Measurements from ENCODE around the gene TBCB. TPM values are rescaled to one million over a fixed set of nuclear protein-coding genes. Genes with fewer than 3 reads are reported as not detected.

The TBCB gene
- total RNA-seq, 1 experiment from 2014 or later = 158 TPM

GRCh38 chr19:36084231-36085009, 30.8 kb upstream of the TBCB start:
- Histone ChIP-seq H3K27me3 (replicated peaks; ENCODE audit: insufficient read depth, low read depth, low read length, poor library complexity) (no peaks in the 10 kb centered on the region), H3K9me3 (ENCODE audit: low read depth, low read length, poor library complexity, severe bottlenecking) (no peaks in the 10 kb centered on the region), H3K27ac (ENCODE audit: low read depth, low read length, poor library complexity, severe bottlenecking) (no peak overlapping the region), H3K4me3 (ENCODE audit: low read depth, low read length, poor library complexity, severe bottlenecking) (no peak overlapping the region), H3K4me1 (ENCODE audit: insufficient read depth, low read length, poor library complexity, severe bottlenecking) (no peaks in the 10 kb centered on the region), H3K36me3 (ENCODE audit: insufficient read depth, low read length, poor library complexity, severe bottlenecking) (peaks cover 68% of the 10 kb centered on the region)
- BruUV-seq (replicated peaks) = no TSS peak
- ChIA-PET CTCF (no interaction called here), POLR2A (ENCODE audit: low non-redundant PET) (no interaction called here)
- intact Hi-C loops (cut with micrococcal nuclease; ENCODE audit: unreplicated experiment) = no loop called here
- TF ChIP-seq CTCF (conservative IDR thresholded peaks at IDR 0.05; ENCODE audit: low read depth, low read length) = no peak
- no peak for TF ChIP-seq EZH2 (IDR thresholded peaks at IDR 0.05; ENCODE audit: borderline replicate concordance, low read depth, low read length, poor library complexity, severe bottlenecking)
- DNase-seq (ENCODE audit: low spot score) = no peak

DNA sequence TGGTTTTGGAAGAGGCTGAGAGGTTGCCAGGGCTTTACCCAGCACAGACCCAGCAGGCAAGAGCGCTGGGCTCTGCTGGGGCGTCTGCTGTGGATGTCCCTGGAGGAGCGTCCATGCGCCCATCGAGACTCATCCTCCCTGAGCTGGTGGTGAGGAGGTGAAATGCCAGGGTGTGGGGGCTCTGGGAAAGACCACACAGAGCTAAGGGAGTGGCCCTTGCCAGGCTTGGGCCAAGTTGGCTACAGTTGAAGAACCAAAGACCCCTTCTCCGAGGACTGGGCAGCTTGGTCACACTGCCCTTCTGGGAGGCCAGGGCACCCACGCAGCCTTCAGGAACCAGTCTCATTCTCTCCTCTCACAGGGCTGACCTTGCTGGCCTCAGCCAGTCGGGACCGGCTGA, 28.9 kb upstream of the TBCB start:
- Histone ChIP-seq H3K4me1 (ENCODE audit: insufficient read depth, low read length, poor library complexity, severe bottlenecking) (no peaks in the 10 kb centered on the region), H3K27ac (ENCODE audit: low read depth, low read length, poor library complexity, severe bottlenecking) (no peak overlapping the region), H3K36me3 (ENCODE audit: insufficient read depth, low read length, poor library complexity, severe bottlenecking) (peaks cover 79% of the 10 kb centered on the region), H3K4me3 (ENCODE audit: low read depth, low read length, poor library complexity, severe bottlenecking) (no peak overlapping the region), H3K9me3 (ENCODE audit: low read depth, low read length, poor library complexity, severe bottlenecking) (no peaks in the 10 kb centered on the region), H3K27me3 (replicated peaks; ENCODE audit: insufficient read depth, low read depth, low read length, poor library complexity) (no peaks in the 10 kb centered on the region)
- CTCF ChIA-PET = no interaction called here
- POLR2A ChIA-PET (ENCODE audit: low non-redundant PET) = no interaction called here
- no TSS peak for BruUV-seq (replicated peaks)
- no peak for DNase-seq (ENCODE audit: low spot score)
- TF ChIP-seq CTCF (conservative IDR thresholded peaks at IDR 0.05; ENCODE audit: low read depth, low read length) (no peak), EZH2 (IDR thresholded peaks at IDR 0.05; ENCODE audit: borderline replicate concordance, low read depth, low read length, poor library complexity, severe bottlenecking) (no peak)
- intact Hi-C loops (cut with micrococcal nuclease; ENCODE audit: unreplicated experiment) = no loop called here

DNA sequence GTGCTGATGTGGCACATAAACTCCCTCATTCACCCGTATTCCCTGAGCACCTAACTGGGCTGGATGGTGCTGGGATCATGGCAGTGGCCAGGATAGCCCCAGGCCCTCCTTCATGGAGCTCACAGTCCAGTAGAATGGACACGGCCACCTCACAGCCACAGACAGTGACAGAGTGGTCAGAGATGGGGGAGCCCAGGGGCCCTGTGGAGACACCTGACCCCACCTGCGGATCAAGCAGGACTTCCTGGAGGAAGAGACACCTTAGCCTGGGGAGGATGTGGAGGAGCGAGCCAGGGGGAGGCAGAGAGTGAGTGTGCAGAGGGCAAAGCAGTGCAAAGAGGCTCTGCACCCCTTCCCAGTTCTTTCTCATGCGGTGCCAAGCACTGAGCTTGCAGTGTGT, 25.4 kb upstream of the TBCB start:
- no peak for TF ChIP-seq EZH2 (IDR thresholded peaks at IDR 0.05; ENCODE audit: borderline replicate concordance, low read depth, low read length, poor library complexity, severe bottlenecking)
- TF ChIP-seq CTCF (conservative IDR thresholded peaks at IDR 0.05; ENCODE audit: low read depth, low read length) = no peak
- intact Hi-C loops (cut with micrococcal nuclease; ENCODE audit: unreplicated experiment) = no loop called here
- Histone ChIP-seq H3K4me3 (ENCODE audit: low read depth, low read length, poor library complexity, severe bottlenecking) (no peak overlapping the region), H3K4me1 (ENCODE audit: insufficient read depth, low read length, poor library complexity, severe bottlenecking) (no peaks in the 10 kb centered on the region), H3K9me3 (ENCODE audit: low read depth, low read length, poor library complexity, severe bottlenecking) (no peaks in the 10 kb centered on the region), H3K27me3 (replicated peaks; ENCODE audit: insufficient read depth, low read depth, low read length, poor library complexity) (no peaks in the 10 kb centered on the region), H3K27ac (ENCODE audit: low read depth, low read length, poor library complexity, severe bottlenecking) (no peak overlapping the region), H3K36me3 (ENCODE audit: insufficient read depth, low read length, poor library complexity, severe bottlenecking) (peaks cover 60% of the 10 kb centered on the region)
- DNase-seq (ENCODE audit: low spot score) = no peak
- ChIA-PET POLR2A (ENCODE audit: low non-redundant PET) (no interaction called here), CTCF (no interaction called here)
- BruUV-seq (replicated peaks) = no TSS peak
